Sigmoid colon (tissue), 4 donors: ENCODE results near the gene UBE2L6.

ENCODE experiments used
- CTCF ChIP-seq, 4 experiments: fragments of 450-650 bp in 3 of 4; fragments of 200-600 bp in 1 of 4; IDR thresholded peaks; one replicate each; pipeline ENCODE4 v1.5.1; 2016 to 2019; ENCODE audit warnings: antibody characterized with exemption in 4 of 4, mild to moderate bottlenecking in 3 of 4, moderate library complexity in 2 of 4
- EP300 ChIP-seq, 4 donors: sonication (generic); formaldehyde crosslinking; IDR thresholded peaks; one replicate each; pipeline ENCODE4 v1.6.1; 2017; ENCODE audit warnings: antibody characterized with exemption in 4 of 4
- POLR2A ChIP-seq, 2 donors: fragments of 450-650 bp; IDR thresholded peaks; one replicate each; pipeline ENCODE4 v1.6.1; 2016; ENCODE audit warnings: antibody characterized with exemption in 2 of 2, mild to moderate bottlenecking in 2 of 2, moderate library complexity in 2 of 2
- POLR2AphosphoS5 ChIP-seq, 4 donors: sonication (generic); formaldehyde crosslinking; IDR thresholded peaks; one replicate each; pipeline ENCODE4 v1.6.1; 2017; ENCODE audit warnings: antibody characterized with exemption in 4 of 4

GRCh38 chr11:57601297-57601696 is 33.8 kb upstream of the UBE2L6 start:
- TF ChIP-seq CTCF (IDR thresholded peaks at IDR 0.05) (no peak), POLR2A (IDR thresholded peaks at IDR 0.05) (no peak), EP300 (IDR thresholded peaks at IDR 0.05) (no peak), POLR2AphosphoS5 (IDR thresholded peaks at IDR 0.05) (no peak)
